ENCODE data around the gene ITGA7. TPM values are rescaled to one million over a fixed set of nuclear protein-coding genes. Genes with fewer than 3 reads are reported as not detected.

The ITGA7 gene
- polyA plus RNA-seq, 1 experiment: 11.6 TPM

DNA sequence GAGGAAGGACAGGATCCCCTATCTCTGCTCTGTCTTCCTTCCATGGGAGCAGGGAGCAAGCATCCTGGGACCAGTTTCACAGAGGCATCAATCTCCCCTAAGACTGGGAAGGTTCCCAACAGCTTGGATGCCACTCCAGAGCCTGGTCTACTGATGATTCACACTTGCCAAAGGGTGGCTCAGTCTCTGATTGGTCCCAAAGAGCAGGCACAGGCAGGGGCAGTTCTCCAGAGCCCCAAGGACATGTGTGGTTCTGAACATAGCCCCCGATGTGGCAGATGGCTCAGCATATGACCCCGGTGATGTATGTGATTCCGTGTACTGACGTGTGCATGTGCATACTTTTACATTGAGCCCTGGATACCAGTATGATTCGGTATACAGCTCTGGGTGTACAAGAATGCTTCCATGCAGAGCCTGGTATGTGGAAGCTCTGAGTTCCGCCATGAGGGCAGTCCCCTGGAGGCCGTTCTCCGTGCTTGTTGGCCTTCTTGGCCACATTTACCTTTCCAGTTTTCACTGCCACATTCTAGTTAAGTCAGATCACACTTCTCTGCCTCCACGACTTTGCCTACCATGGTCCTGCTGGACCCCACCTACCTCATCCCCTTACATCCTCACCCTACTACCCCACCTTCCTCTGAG is 21.2 kb downstream of the ITGA7 start:
- Histone ChIP-seq H3K27me3 (ENCODE audit: control insufficient read depth, insufficient read depth, low read length) (no peaks in the 10 kb centered on the region; the same call in 1 of the 2 replicates), H3K4me3 (ENCODE audit: low read depth, low read length) (no peak overlapping the region), H3K36me3 (ENCODE audit: control insufficient read depth, insufficient read depth, low read length) (no peaks in the 10 kb centered on the region)
- ChIA-PET POLR2A (no interaction called here), CTCF (no interaction called here)
- TF ChIP-seq, protein P1, sequence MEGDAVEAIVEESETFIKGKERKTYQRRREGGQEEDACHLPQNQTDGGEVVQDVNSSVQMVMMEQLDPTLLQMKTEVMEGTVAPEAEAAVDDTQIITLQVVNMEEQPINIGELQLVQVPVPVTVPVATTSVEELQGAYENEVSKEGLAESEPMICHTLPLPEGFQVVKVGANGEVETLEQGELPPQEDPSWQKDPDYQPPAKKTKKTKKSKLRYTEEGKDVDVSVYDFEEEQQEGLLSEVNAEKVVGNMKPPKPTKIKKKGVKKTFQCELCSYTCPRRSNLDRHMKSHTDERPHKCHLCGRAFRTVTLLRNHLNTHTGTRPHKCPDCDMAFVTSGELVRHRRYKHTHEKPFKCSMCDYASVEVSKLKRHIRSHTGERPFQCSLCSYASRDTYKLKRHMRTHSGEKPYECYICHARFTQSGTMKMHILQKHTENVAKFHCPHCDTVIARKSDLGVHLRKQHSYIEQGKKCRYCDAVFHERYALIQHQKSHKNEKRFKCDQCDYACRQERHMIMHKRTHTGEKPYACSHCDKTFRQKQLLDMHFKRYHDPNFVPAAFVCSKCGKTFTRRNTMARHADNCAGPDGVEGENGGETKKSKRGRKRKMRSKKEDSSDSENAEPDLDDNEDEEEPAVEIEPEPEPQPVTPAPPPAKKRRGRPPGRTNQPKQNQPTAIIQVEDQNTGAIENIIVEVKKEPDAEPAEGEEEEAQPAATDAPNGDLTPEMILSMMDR (IDR thresholded peaks at IDR 0.05; ENCODE audit: insufficient read depth, low read depth, low read length): no peak
- no peak for DNase-seq (ENCODE audit: low read depth)

DNA sequence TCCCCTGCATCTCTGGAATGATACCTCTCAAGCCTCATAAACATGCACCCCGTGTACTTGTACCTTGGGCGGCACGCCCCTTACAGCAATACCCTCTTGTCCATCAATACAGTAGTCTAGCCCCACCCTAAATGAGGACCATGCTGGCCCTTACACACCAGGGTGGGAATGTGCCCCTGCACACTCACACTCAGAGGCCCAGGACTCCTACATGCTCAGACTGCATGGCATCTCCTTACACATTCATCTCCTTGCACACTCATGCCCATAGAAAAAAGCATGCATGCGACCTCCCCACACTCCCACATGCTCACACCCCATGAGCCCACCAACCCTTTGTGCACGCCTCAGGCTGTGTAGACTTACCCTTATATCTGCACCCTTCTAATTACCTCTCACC is 22.0 kb downstream of the ITGA7 start:
- POLR2A ChIA-PET: no interaction called here
- CTCF ChIA-PET: interaction anchor here (1.3 kb wide), 1 partner anchor 35 kb away, joined by 3 read pairs; the partner anchor contains the start of gene RDH5

DNA sequence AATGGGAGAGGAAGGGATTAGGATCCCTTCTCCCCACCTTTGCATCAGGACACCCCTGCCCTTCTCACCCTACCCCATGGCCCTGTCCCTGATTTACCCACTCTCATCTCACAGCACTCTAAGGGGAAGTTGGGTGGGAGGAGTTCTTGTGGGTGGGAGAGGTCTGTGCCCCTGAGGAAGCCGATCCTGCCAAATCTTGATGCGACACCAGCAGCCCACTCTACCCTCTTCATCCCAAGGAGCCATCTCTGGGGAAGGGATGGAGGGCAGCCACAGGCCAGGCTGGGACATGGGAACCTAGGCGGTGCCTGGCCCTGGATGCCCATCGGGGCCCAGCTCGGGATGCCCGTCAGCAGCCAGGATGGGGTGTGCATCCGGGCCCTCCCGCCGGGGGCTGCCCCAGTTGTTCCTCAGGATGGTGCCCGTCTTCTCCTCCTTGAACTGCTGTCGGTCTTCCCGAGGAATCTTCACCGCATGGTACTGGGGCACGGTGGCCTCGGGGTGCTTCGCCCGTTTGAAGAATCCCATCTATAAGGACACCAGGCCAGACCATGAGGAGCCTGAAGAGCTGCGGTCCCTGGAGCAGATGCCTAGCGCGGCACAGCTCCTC is 22.8 kb downstream of the ITGA7 start:
- ChIA-PET POLR2A (no interaction called here), CTCF (interaction anchor here (1.3 to 1.7 kb wide), 2 partner anchors 12 to 36 kb away, joined by 3 read pairs; partner anchors contain the start of gene RDH5)
- TF ChIP-seq, protein P1 (IDR thresholded peaks at IDR 0.05; ENCODE audit: insufficient read depth, low read depth, low read length): no peak
- Histone ChIP-seq H3K27me3 (ENCODE audit: control insufficient read depth, insufficient read depth, low read length) (no peaks in the 10 kb centered on the region; the same call in 1 of the 2 replicates), H3K36me3 (ENCODE audit: control insufficient read depth, insufficient read depth, low read length) (no peaks in the 10 kb centered on the region), H3K4me3 (ENCODE audit: low read depth, low read length) (no peak overlapping the region)
- DNase-seq (ENCODE audit: low read depth): no peak

More for the DNA sequence above, 22.0 kb downstream of the ITGA7 start:
- DNase-seq (ENCODE audit: low read depth): no peak
- no peak overlapping the region for H3K4me3 ChIP-seq (ENCODE audit: low read depth, low read length)
- TF ChIP-seq, protein P1 (IDR thresholded peaks at IDR 0.05; ENCODE audit: insufficient read depth, low read depth, low read length): no peak
- no peaks in the 10 kb centered on the region; the same call in 1 of the 2 replicates for H3K27me3 ChIP-seq (ENCODE audit: control insufficient read depth, insufficient read depth, low read length)
- no peaks in the 10 kb centered on the region for H3K36me3 ChIP-seq (ENCODE audit: control insufficient read depth, insufficient read depth, low read length)

DNA sequence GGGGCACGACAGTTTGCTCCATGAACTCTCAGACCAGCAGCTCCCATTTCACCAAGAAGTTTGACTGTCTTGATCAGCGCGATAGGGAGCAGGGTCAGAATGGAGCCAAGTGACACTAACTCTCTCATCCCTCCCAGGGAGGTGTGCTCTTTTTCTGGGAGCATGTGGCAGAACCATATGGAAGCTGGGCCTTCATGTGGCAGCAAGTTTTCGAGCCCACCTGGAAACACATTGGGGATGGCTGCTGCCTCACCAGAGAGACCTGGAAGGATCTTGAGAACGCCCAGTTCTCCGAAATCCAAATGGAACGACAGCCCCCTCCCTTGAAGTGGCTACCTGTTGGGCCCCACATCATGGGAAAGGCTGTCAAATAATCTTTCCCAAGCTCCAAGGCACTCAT is 24.0 kb downstream of the ITGA7 start:
- no peak for DNase-seq (ENCODE audit: low read depth)
- no peaks in the 10 kb centered on the region; the same call in 1 of the 2 replicates for H3K27me3 ChIP-seq (ENCODE audit: control insufficient read depth, insufficient read depth, low read length)
- H3K36me3 ChIP-seq (ENCODE audit: control insufficient read depth, insufficient read depth, low read length): no peaks in the 10 kb centered on the region
- CTCF ChIA-PET: interaction anchor here (0.8 to 2.8 kb wide), 5 partner anchors 10 to 53 kb away, joined by 3 to 24 read pairs (median 3); partner anchors contain the start of gene RDH5
- POLR2A ChIA-PET: no interaction called here
- TF ChIP-seq, protein P1 (IDR thresholded peaks at IDR 0.05; ENCODE audit: insufficient read depth, low read depth, low read length): no peak
- H3K4me3 ChIP-seq (ENCODE audit: low read depth, low read length): no peak overlapping the region

DNA sequence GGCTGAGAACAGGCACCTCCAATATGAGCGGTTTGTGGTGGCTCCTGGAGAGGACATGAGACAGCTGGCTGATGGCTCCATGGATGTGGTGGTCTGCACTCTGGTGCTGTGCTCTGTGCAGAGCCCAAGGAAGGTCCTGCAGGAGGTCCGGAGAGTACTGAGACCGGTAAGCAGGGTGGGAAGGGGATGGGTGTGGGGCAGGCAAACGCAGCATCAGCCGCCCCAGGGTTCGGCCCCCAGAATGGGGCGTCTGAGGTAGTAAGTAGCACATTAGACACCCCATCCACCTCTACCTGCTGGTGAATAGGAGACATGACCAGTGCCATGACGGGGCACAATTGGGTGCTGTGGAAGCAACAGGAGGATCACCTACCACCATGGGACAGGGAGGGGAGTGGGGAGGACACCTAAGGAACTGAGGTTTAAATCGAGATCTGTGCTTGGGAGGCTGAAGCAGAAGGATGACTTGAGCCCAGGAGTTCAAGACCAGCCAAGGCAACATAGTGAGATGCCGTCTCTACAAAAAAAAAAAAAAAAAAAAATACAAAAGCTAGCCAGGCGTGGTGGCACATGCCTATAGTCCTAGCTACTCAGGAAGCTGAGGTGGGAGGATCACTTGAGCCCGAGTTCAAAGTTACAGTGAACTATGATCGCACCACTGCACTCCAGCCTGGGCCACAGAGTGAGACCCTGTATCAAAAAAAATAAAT is 25.5 kb downstream of the ITGA7 start:
- POLR2A ChIA-PET: no interaction called here
- no peak for DNase-seq (ENCODE audit: low read depth)
- CTCF ChIA-PET: interaction anchor here (0.8 to 2.8 kb wide), 14 partner anchors 9 to 275 kb away, joined by 3 to 24 read pairs (median 4); partner anchors contain the start of genes BLOC1S1 and RDH5
- no peaks in the 10 kb centered on the region for H3K36me3 ChIP-seq (ENCODE audit: control insufficient read depth, insufficient read depth, low read length)
- TF ChIP-seq, protein P1 (IDR thresholded peaks at IDR 0.05; ENCODE audit: insufficient read depth, low read depth, low read length): no peak
- no peak overlapping the region for H3K4me3 ChIP-seq (ENCODE audit: low read depth, low read length)
- no peaks in the 10 kb centered on the region; the same call in 1 of the 2 replicates for H3K27me3 ChIP-seq (ENCODE audit: control insufficient read depth, insufficient read depth, low read length)
